RWPE1 (cell line): ENCODE data around the gene ABHD17B.

Source experiments
- CTCF ChIA-PET: fragments of 350-600 bp; sonication (Branson Sonifier 250); formaldehyde crosslinking; extraction: SDS; loops from one replicate; lab custom pipeline; 2021; lab: Yijun Ruan, JAX
- POLR2A ChIA-PET: fragments of 400-600 bp; formaldehyde crosslinking; extraction: SDS; loops from one replicate; lab custom pipeline; 2020; ENCODE audit warnings: antibody characterized with exemption; ENCODE audit not compliant: low non-redundant PET; lab: Yijun Ruan, JAX
- DNase-seq: peaks from one replicate; pipeline ENCODE4 v3.0.0; 2012; ENCODE audit warnings: low spot score
- H3K27ac ChIP-seq: fragments of 450-650 bp; 2 replicates; pipeline ENCODE4 v1.5.1; 2017
- CTCF ChIP-seq: fragments of 450-650 bp; conservative IDR thresholded peaks from 2 replicates; pipeline ENCODE4 v1.5.1; 2017; ENCODE audit warnings: low read depth, mild to moderate bottlenecking

Gene ABHD17B

GRCh38 chr9:71839668-71840067, 71.3 kb downstream of the ABHD17B start:
- no peak for TF ChIP-seq CTCF
- DNase-seq = no peak
- POLR2A ChIA-PET = no interaction called here
- H3K27ac ChIP-seq = no peak overlapping the region
- CTCF ChIA-PET = no interaction called here

DNA sequence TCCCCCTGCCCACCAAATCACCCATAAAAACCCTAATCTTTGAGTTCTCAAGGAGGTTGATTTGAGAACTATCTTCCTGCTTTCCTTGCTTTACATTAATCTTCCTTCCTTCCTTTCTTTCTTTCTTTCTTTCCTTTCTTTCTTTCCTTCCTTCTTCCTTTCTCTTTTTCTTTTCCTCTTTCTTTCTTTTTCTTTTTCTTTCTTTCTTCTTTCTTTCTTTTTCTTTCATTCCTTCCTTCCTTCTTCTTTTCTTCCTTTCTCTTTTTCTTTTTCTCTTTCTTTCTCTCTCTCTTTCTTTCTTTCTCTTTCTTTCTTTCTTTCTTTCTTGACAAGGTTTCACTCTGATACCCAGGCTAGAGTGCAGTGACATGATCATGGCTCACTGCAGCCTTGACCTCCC, 75.4 kb downstream of the ABHD17B start:
- ChIA-PET CTCF (no interaction called here), POLR2A (interaction anchor here (0.6 kb wide), 1 partner anchor 22 kb away, joined by 3 read pairs; no protein-coding TSS in a partner anchor)
- no peak for DNase-seq
- H3K27ac ChIP-seq = no peak overlapping the region
- no peak for TF ChIP-seq CTCF

DNA sequence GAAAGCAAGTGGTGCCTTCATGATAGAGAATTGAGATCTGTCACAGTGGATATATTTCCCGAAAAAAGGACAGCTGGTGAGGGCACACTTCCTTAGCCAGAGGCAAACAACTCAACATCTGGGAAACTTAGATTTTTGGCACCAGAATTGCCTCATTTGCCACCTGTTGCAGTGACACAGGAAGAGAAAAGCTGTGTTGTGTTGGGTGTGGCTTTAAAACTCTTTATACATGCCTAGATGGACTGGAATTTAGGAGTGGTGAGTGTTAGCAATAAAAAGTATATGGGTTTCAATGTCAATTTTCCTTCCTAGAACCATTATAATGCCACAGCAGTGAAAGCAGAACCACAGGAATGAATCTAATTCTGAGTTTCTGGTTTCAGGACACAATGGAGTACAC, 80.1 kb downstream of the ABHD17B start:
- TF ChIP-seq CTCF = no peak
- ChIA-PET CTCF (interaction anchor here (1.0 kb wide), 1 partner anchor 11 kb away, joined by 4 read pairs; no protein-coding TSS in a partner anchor), POLR2A (no interaction called here)
- H3K27ac ChIP-seq = no peak overlapping the region
- DNase-seq = no peak

DNA sequence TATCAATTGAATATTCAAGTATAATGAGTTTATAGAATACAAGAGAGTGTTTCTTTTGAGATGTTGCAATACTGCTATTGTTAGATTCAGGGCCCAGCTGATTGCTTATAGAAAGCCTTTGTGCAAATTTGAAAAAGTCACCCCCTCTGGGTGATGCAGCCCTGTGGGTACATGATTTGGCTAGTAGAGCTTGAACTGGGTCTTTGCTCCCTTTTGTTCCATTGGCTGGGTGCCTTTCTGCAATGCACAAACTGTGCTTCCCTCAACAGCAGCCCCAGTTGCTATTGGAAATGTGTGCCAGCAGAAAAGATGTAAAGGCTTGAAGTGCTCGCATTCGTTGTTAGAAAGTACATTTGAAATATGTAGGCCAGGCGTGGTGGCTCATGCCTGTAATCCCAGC, 80.8 kb downstream of the ABHD17B start:
- POLR2A ChIA-PET = no interaction called here
- TF ChIP-seq CTCF = no peak

GRCh38 chr9:71826279-71826678, 84.7 kb downstream of the ABHD17B start:
- ChIA-PET POLR2A (no interaction called here), CTCF (interaction anchor here (0.5 kb wide), 1 partner anchor 70 kb away, joined by 3 read pairs; no protein-coding TSS in a partner anchor)

More for the DNA sequence above, 80.8 kb downstream of the ABHD17B start:
- no peak for DNase-seq
- CTCF ChIA-PET = no interaction called here
- no peak overlapping the region for H3K27ac ChIP-seq

GRCh38 chr9:71824257-71824656, 86.7 kb downstream of the ABHD17B start:
- no peak overlapping the region for H3K27ac ChIP-seq
- no peak for DNase-seq
- CTCF ChIA-PET = interaction anchor here (0.7 to 1.1 kb wide), 2 partner anchors 17 to 18 kb away, joined by 4 read pairs; no protein-coding TSS in a partner anchor
- no peak for TF ChIP-seq CTCF
- POLR2A ChIA-PET = no interaction called here

More at GRCh38 chr9:71826279-71826678, 84.7 kb downstream of the ABHD17B start:
- TF ChIP-seq CTCF = no peak
- H3K27ac ChIP-seq = no peak overlapping the region
- no peak for DNase-seq
